Right ventricle myocardium inferior (tissue), 1 donor: Measurements from ENCODE around the gene CLTCL1. TPM values are rescaled to one million over a fixed set of nuclear protein-coding genes. Genes with fewer than 3 reads are reported as not detected.
"Not testable (repeated sequence)": the region's sequence is repeated elsewhere in the genome, so short reads cannot be mapped to it uniquely, and the experiment has no call there.

Experiments
- ATAC-seq: fragments of 200-7000 bp; cut with Tn5 transposase; one replicate; pipeline ENCODE4 v1.9.1; 2020; ENCODE audit warnings: mild to moderate bottlenecking, moderate library complexity
- DNase-seq: peaks from one replicate; pipeline ENCODE4 v3.0.0; 2021; ENCODE audit errors: missing footprints
- intact Hi-C: fragments of 100-400 bp; cut with DNase I; formaldehyde crosslinking; loops from one replicate; pipeline ENCODE4 v1.11.0; 2022
- total RNA-seq: library from RNA; stranded (reverse); fragmentation: NEBNext Ultra II Directional; extraction: Animal tissue kit (Norgen Biotek cat#: 25700); gene quantifications from one replicate; pipeline ENCODE4 v1.2.1, GENCODE V29; 2021
- donor health status: DM: no; HTN: yes; CAD: no; lungs with severe emphysema.

CLTCL1 gene
- total RNA-seq, 1 donor from 2014 or later: 8.3 TPM

DNA sequence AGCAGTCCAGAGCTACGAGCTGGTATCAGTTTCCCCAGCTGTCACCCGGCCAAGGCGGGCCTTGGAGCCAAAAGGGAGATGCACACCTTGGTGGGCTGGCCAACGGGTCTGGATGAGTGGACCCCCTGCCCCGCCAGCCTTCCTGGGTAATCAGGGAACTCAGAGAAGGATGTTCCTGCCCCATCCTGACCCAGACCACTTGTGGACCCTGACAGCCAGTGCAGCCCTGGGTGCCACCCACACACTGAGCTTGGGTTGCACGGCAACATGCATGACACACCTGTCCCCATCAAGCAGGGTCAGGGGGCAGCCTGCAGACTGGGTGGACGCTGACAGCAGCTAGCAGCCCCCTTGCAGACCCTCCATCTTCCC lies 121.6 kb downstream of the CLTCL1 start:
- ATAC-seq: no peak
- intact Hi-C loops: no loop called here
- DNase-seq: no peak

DNA sequence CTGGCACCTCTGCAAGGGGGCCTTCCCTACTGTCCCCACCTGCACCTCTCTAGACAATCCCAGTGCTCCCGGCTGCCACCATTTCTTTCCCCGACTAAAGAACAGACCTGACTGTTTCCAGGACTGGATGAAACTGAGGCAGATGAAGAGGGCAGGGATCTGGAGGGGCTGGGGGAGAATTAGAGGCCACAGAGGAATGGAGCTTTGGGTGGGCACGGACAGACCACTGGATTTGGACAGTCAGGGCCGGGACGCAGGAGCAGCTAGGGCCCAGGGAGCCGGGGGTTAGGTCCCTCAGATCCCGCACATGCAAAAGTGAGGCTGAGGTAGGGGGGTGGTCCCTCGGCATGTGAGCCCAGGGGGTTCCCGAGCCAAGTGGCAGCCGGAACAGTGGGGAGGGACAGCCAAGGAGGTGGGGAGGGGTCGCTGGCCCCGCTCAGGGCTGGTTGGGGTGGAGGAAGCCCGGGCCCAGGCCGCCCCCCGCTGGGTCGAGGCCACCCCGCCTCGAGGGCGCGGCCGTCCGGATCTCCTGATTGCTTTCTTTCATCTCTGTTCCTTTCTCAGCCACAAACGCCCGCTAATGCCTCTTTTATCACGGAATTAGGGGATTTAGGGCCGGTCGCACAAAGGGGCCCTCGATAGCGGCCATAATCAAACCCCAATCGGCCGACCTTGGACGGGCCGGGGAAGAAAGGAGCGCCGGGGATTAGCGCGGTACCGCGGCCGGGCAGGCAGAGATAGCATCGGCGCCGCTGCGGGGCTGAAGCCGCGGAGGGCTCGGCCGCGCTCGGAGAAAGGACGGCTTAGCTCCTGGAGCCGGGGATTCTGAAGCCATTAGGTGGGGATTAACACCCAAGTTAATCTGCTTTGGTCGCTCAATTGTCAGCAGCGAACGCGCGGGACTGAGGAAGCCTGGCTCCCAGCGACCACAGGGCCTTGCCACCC lies 122.2 kb downstream of the CLTCL1 start:
- intact Hi-C loops: no loop called here
- DNase-seq: no peak
- ATAC-seq: no peak

DNA sequence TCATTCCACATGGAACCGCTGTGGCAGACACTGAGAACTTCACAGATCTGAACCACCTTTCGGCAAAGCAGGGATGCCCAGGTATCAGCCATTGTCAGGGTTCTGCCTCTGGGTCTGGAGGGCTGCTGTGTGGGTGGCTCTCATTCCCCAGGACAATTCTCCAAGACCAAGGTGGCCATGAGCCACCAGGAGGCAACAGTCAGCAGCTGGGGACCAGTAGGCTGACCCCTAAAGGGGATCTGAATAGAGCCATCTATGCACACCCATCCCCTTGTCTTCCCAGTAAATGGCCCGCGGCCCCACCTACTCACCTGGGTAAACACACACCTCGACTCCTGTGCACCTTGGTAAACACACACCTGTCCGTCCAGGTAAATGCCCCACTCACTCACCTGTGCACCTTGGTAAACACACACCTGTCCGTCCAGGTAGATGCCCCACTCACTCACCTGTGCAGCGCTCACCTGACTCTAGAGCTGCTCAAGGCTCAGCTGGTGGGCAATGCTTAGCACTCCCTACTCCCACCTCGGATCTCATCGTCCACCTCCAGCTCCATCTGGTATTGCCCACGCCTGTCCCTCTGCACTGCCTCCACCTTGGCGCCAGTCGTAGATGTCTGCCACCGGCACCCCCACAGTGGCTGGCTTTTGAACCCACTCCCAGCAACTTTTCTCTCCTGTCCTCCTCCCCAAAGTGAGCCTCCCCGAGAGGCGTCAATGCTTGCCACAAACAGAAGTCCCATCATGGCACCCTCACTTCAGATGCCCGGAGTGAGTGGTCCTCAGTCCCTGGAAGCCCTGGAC lies 123.2 kb downstream of the CLTCL1 start:
- ATAC-seq (no peak), DNase-seq (no peak)
- intact Hi-C loops: no loop called here

DNA sequence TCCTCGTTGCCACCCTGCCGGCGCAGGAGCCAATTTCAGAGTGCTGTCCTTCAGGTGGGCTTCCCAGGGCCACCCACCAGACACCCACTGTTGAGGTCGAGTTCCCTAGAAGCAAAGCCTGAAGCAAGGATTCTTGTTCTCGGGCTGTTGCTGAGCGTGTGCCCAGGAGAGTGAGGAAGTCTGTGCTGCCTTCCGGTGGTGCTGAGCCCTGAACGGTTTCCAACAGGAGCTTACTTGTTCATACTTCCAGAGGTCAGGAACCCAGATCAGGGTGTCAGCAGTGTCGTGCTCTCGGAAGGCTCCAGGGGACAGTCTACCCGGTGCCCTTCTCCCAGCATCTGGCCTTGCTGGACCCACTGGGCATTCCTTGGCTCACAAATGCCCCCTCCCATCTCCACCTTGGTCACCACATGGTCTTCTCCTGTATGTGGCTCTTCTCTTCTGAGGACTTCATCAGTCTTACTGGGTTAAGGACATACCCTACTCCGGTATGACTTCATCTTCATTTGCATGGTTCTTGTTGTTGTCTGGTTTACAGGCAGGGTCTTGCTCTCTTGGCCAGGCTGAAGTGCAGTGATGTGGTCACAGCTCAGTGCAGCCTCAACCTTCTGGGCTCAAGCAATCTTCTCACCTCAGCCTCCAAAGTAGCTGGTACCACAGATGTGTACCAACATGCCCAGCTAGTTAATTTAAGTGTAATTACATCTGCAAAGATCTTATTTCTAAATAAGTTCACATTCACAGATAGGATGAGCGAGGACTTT lies 124.2 kb downstream of the CLTCL1 start:
- DNase-seq (no peak), ATAC-seq (no peak)
- intact Hi-C loops: no loop called here

DNA sequence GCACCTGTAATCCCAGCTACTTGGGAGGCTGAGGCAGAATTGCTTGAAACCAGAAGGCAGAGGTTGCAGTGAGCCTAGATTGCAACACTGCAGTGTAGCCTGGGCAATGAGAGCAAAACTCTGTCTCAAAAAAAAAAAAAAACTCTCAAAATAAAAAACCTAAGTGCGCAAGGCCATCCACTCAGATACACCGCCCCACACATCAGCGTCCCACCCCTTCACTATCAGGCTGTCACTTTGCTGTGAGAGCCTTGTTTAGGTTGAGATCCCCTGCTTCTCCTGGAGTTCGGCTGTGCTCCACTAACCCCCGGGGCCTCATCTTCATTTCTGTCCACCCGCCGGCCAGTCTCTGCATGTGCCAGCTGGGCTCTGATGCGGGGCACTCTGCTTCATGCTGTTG lies 125.1 kb downstream of the CLTCL1 start:
- intact Hi-C loops: no loop called here
- no peak for ATAC-seq
- DNase-seq: no peak

DNA sequence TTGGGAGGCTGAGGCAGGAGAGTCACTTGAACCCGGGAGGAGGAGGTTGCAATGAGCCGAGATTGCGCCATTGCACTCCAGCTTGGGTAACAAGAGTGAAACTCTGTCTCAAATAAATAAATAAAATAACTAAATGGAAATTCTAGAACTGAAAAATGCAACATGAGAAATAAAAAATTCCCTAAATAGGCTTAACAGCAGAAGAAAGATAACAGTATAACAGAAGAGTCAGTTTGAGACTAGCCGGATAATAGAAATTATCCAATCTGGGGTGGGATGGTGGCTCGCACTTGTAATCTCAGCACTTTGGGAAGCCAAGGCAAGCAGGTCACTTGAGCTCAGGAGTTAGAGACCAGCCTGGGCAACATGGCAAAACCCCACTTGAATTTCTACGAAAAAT lies 127.1 kb downstream of the CLTCL1 start:
- DNase-seq: no peak
- ATAC-seq: no peak
- intact Hi-C loops: no loop called here

DNA sequence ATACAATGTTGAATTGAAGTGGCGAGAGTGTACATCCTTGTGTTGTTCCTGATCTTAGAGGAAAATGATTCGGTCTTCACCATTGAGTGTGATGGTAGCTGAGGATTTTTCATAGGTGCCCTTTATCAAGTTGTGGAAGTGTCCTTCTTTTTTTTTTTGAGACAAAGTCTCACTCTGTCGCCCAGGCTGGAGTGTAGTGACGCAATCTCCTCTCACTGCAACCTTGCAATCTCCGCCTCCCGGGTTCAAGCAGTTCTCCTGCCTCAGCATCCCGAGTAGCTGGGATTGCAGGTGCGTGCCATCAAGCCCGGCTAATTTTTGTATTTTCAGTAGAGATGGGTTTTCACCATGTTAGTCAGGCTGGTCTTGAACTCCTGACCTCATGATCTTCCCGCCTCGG lies 132.9 kb downstream of the CLTCL1 start:
- DNase-seq, ATAC-seq, intact Hi-C loops: not testable (repeated sequence)

DNA sequence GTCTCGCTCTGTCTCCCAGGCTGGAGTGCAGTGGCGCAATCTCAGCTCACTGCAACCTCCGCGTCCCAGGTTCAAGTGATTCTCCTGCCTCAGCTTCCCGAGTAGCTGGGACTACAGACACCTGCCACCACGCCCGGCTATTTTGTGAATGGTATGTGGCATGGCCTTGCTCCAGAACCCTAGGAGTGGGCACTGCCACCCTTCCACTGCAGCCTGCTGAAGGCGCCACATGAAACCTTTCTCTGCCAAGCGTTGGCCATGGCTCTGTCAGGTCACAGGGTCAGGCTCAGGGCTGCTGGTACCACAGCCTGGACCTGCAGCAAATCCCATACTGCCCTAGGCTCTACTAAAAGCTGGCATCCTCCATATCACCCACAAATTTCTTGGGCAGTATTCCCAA lies 135.4 kb downstream of the CLTCL1 start:
- peak; percentile 55 for DNase-seq
- intact Hi-C loops, ATAC-seq: not testable (repeated sequence)

DNA sequence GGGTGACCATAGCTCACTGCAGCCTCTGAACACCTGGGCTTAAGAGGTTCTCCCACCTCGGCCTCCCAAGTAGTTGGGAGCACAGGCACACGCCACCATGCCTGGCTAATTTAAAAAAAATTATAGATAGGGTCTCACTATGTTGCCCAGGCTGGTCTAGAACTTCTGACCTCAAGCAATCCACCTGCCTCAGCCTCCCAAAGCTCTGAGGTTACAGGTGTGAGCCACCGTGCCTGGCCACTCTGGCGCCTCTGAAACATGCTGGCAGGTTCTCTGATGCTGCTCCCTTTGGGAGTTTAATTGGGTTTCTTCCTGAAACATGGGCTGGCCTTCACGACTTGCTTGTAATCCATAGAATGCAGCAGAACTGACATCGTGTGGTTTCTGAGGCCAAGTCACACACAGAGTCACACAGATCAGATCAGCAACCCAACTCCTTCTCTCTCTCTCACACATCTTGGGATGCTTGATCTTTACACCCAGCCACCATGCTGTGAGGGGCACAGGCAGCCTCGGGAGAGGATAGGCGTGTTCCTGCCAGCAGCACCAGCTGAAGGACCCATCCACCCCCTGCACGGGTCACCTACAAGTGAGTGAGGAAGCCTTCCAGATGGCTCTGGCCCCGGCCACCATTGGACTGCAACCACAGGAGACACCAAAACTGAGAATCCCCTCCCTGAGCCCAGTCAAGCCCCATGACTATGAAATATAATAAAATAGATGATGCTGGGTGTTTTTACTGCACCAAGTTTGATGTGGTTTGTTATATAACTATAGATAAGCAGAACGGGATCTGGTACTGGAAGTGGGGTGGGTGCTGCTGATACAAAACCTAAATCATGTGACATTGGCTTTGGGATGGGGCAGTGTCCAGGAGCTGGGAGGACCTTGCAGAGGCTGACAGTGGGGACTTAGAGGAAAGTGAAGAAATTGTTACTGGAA lies 138.3 kb downstream of the CLTCL1 start:
- peak; percentile 51 for DNase-seq
- intact Hi-C loops: no loop called here
- ATAC-seq: no peak

DNA sequence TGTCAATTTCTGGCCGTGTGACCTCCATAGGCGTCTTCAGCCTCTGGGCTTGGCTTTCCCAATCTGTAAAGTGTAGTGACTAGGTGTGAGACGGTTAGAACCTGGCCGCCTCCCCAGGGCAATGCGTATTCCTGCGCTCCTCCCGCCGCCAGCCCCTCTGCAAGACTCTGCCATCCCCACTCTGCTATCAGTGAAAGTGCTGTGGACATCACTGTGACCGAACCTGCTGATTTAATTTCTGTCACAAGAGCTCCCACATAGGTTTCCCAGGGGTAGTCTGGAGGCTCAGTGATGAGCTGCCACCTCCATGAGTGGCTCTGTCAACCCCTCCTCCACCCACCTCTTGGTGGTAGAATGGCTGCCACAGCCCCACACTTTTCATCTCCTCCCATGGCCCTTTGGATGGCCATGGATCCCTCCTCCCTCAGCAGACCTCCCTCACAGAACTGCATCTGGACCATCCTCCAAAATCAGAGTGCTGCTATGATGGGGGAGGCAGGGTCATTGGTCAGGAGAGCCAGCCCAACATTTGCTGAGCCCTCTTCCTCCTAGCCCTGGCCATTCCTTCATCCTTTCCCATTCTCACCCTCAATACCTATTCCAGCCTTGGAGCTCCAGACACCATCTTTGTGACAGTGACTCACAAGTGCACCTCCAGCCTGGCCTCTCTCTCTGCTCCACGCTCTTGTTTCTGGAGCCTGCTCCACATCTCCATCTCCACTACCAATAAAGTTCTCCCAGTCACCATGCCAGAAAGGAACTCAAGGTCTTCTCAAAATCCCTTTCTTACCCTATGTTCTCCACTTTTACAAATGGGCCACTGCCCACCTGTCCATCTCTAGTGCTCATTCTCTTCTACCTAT lies 140.0 kb downstream of the CLTCL1 start:
- ATAC-seq (no peak), DNase-seq (no peak)
- intact Hi-C loops: no loop called here

DNA sequence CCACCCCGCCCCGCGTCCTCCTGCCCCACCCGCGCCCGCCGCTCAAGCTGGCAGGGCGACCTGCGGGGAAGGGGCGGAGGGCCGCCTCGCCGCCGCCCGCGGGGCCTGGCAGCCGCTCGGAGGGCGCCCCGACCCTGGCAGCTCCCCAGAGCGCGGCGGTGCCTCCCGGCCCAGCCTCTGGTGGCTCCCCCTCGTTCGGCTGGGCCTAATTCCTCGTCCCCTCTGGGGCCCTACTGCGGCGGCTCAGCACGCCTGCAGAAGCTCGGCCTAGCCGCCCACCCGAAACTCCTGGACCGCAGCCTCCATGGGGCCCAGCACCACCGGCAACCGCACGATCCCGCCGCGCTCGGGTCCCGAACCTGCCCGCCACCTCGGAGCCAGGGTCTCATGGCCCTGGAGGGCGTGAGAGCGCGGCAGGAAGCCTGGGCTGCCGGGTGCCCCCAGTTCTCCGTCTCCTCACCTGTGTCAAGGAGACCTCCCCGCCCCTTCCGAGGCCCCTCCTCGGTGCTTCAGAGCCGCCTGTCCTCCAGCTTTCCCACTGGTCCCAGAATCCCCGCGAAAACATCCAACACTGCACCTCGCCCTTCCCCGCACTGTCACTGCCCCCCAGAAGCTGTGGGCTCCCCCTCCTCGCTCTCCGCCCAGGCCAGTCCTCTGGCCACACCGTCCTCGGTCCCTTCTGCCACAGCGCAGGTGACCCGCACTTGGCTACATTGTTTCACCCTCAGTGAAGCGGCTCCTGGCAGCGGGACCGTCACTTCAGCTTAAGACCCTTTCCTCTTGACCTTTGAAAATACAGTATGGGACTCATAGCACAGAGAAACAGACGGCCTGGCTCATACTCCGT lies 140.8 kb downstream of the CLTCL1 start:
- peak; percentile 62 for DNase-seq
- intact Hi-C loops: no loop called here
- ATAC-seq: no peak

DNA sequence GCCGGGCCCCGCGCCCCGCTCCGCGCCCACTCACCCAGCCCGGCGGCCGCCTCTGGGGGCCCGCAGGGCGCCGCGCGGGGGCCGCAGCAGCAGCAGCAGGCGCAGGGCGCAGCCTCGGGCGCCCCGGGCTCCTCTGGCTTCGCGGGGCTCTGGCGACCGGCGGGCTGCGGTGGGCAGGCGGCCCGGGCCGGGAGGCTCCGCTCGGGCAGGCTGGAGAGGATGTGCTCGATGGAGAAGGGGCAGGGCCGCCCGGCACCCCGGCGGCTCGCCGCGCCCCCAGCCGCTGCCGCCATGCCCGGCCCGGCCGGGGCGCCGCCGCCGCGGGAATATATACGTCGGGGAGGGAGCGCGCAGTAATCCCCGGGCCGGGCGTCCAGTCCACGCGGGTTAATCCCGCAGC lies 141.5 kb downstream of the CLTCL1 start, which contains the start of gene GSC2:
Gene GSC2, minus strand, starts transcription at position 302 of the 400 bp plus-strand sequence. Its CDS starts 9 bp downstream, at position 293.
- ATAC-seq: no peak
- peak; percentile 61 for DNase-seq
- intact Hi-C loops: loop anchor here (10.0 kb wide), 1 partner anchor 285 kb away; the partner anchor contains the start of genes HIRA and MRPL40

DNA sequence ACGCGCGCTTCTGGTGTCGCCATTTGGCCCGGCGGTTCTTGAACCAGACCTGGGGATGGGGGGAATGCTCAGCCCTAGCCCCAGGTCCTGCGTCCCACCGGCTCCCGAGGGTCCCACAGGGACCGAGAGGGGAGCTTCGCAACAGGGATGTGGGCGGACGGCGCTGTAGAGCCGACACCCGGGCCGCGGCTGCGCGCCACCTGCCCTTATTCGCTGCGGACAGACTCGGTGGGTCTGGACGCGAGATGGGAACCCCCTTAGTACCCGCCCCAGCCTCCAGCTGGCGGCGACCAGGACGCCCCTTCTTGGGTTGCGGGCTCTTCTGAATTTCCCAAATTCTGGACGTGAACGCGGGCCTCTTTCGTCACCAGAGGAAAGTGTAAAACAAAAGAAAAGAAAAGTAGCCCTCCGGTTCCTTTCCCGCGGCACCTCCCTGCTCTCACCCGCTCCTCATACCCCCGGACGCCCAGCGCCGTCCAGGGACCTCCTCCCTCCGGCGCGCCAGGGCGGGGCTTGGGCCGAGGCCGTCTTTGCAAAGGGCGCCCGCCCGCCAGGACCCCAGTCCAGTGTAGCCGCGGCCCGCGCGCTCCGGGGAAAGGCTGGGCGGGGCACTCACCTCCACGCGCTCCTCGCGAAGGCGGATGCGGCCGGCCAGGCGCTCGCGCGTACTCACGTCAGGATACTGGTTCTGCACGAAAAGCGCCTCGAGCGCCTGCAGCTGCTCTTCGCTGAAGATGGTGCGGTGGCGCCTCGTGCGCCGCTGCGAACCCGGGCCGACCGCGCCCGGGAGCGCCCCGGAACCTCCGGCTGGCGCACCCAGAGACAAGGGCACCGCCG lies 142.3 kb downstream of the CLTCL1 start:
- peak; percentile 43 for DNase-seq
- ATAC-seq: no peak
- intact Hi-C loops: loop anchor here (10.0 kb wide), 1 partner anchor 286 kb away; the partner anchor contains the start of genes HIRA and MRPL40

DNA sequence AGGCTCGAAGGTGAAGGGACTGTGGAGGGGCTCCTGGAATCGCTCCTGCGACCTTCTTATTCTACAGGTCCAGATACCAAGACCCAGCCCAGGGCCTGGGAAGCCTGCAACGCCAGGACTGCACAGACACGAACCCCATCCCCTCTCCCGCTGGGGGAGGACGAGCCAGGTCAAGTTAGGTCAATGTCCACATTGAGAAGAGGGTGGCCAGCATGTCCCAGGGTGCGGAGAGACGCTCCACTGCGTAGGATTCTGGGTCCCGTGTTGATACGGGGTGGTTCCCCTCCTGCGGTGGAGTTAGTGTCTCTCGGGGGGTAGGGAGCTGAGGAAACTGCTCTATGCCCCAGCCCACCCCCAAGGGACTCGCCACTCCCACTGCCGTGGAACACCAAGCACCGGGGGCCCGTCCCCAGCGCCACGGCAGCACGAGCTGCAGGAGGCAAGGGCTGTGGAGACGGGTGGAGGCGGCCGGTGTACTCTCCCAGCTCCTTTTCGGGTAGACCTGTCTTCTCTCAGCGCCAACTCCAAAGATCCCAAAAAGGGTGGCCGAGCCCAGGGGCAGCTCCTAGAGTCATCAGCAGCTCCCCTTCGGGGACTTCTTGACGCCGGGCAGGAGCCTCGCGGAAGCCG lies 143.0 kb downstream of the CLTCL1 start:
- DNase-seq (peak; percentile 35), ATAC-seq (no peak)
- intact Hi-C loops: loop anchor here (10.0 kb wide), 1 partner anchor 286 kb away; the partner anchor contains the start of genes HIRA and MRPL40
